Effector memory CD4-positive, alpha-beta T cell (primary cell): ENCODE measurements around the gene ETV3.
A peak's percentile ranks its signal among the peaks of the same experiment; 100 is the strongest.
"Not testable (repeated sequence)": the region's sequence is repeated elsewhere in the genome, so short reads cannot be mapped to it uniquely, and the experiment has no call there.

ENCODE experiments used
- DNase-seq, 3 donors: peaks; one replicate each; pipeline ENCODE4 v3.0.0-alpha.2; 2020
- H3K27ac ChIP-seq: 2 replicates; pipeline ENCODE4 v1.7.0; 2013; ENCODE audit warnings: mild to moderate bottlenecking, low read length, moderate library complexity; ENCODE audit not compliant: insufficient read depth, poor library complexity, severe bottlenecking
- H3K27me3 ChIP-seq: replicated peaks from 2 replicates; pipeline ENCODE4 v1.7.0; 2013; ENCODE audit warnings: mild to moderate bottlenecking, low read length; ENCODE audit not compliant: insufficient read depth, control insufficient read depth, poor library complexity, severe bottlenecking
- H3K36me3 ChIP-seq: 2 replicates; pipeline ENCODE4 v1.7.0; 2013; ENCODE audit warnings: mild to moderate bottlenecking, low read length, moderate library complexity; ENCODE audit not compliant: control insufficient read depth, insufficient read depth
- H3K4me1 ChIP-seq: 2 replicates; pipeline ENCODE4 v1.7.0; 2013; ENCODE audit warnings: low read length, mild to moderate bottlenecking; ENCODE audit not compliant: control insufficient read depth, insufficient read depth, poor library complexity, severe bottlenecking
- H3K4me3 ChIP-seq: 2 replicates; pipeline ENCODE4 v1.7.0; 2013; ENCODE audit warnings: low read length, low read depth, mild to moderate bottlenecking; ENCODE audit not compliant: insufficient read depth, poor library complexity, severe bottlenecking
- H3K9me3 ChIP-seq: 2 replicates; pipeline ENCODE4 v1.7.0; 2013; ENCODE audit warnings: mild to moderate bottlenecking, low read length, moderate library complexity; ENCODE audit not compliant: control insufficient read depth
- total RNA-seq, 3 donors: gene quantifications; one replicate each; lab custom pipeline; 2026; lab: John Stamatoyannopoulos, UW

ETV3 gene
- total RNA-seq: 167 to 372 (median 175) reads per million in 3 donors

GRCh38 chr1:157138220-157139051 is at the start of gene ETV3:
Gene ETV3 (minus strand): TSS chr1:157138395. CDS start chr1:157136352, 2,043 bp downstream.
- Histone ChIP-seq H3K4me1 (peaks cover 42% of the 10 kb centered on the region), H3K27ac (peak within 1 kb of the TSS; percentile 91), H3K27me3 (no peaks in the 10 kb centered on the region), H3K4me3 (peak within 1 kb of the TSS; percentile 87), H3K36me3 (peaks cover 15% of the 10 kb centered on the region), H3K9me3 (no peaks in the 10 kb centered on the region)
- peak; percentile 86 to 89 (median 89) for DNase-seq

DNA sequence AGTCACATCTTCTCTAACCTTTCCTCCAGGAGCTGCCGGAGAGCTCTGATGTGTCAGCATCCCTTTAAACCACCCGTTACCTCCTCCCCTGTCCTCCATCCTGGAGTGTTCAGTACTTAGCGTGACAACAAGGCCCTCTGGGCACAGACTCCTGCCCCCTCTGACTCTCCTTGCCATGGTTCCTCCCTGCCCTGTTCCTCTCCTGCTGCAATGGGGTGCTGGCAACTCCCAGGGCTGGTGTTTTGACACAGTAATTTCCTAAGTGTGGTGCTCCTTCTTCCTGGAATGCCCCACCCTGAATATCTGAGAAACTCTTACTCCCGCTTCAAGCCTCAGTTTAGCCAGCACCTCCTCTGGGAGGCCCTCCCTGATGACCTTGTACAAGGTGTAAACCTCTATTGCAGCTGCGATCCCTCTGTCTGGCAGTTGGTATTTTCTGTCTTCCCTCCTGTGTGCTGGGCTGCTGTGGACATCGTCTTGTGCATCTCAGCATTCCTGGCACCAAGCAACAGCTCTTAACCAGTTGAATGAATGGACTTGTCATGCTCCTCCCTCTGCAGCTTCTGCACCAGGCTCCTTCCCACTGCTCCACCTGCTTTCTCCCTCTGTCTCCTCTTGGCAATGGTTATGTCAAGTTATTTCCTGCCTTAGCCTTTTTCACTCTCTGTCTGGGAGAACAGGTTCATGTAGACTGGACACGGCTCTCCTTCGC is 48.2 kb upstream of the ETV3 start:
- H3K4me3 ChIP-seq: no peak overlapping the region
- H3K27me3 ChIP-seq: no peaks in the 10 kb centered on the region
- H3K36me3 ChIP-seq: no peaks in the 10 kb centered on the region
- DNase-seq: no peak
- no peaks in the 10 kb centered on the region for H3K9me3 ChIP-seq
- no peak overlapping the region for H3K27ac ChIP-seq
- no peaks in the 10 kb centered on the region for H3K4me1 ChIP-seq

- Histone ChIP-seq H3K27ac (no peak overlapping the region), H3K4me1 (no peaks in the 10 kb centered on the region), H3K4me3 (no peak overlapping the region), H3K36me3 (no peaks in the 10 kb centered on the region), H3K27me3 (no peaks in the 10 kb centered on the region), H3K9me3 (no peaks in the 10 kb centered on the region)
- no peak for DNase-seq
Observed at GRCh38 chr1:157183870-157184269, 45.7 kb upstream of the ETV3 start.

- not testable (repeated sequence) for H3K27ac ChIP-seq, DNase-seq, H3K9me3 ChIP-seq, H3K4me1 ChIP-seq, H3K27me3 ChIP-seq, H3K36me3 ChIP-seq, H3K4me3 ChIP-seq
Observed at GRCh38 chr1:157182371-157182770, 44.2 kb upstream of the ETV3 start.

GRCh38 chr1:157181790-157182189 is 43.6 kb upstream of the ETV3 start:
- Histone ChIP-seq H3K4me3 (no peak overlapping the region), H3K27ac (no peak overlapping the region), H3K4me1 (no peaks in the 10 kb centered on the region), H3K27me3 (no peaks in the 10 kb centered on the region), H3K9me3 (no peaks in the 10 kb centered on the region), H3K36me3 (no peaks in the 10 kb centered on the region)
- no peak for DNase-seq

DNA sequence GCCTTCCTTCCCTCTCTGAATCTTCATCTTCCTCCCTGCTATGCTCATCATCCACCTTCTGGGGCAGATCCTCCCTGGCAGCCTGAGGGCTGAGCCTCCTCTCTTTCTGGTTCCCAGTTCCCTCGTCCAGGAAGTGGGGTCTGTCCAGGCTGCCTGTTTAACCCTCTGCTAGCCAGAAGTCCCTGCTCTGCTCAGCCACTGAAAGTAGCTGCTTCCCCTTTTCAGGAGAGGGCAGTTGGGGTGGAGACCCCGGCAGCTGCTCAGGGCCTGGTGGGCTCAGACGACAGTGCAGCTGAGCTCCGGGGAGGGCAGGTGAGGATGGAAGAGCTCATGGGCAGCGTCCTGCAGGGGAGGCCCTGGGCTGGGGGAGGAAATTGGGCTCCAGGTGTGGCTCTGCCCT is 43.1 kb upstream of the ETV3 start:
- H3K4me3 ChIP-seq: no peak overlapping the region
- H3K36me3 ChIP-seq: no peaks in the 10 kb centered on the region
- no peak overlapping the region for H3K27ac ChIP-seq
- no peaks in the 10 kb centered on the region for H3K27me3 ChIP-seq
- H3K9me3 ChIP-seq: no peaks in the 10 kb centered on the region
- DNase-seq: no peak
- H3K4me1 ChIP-seq: no peaks in the 10 kb centered on the region

DNA sequence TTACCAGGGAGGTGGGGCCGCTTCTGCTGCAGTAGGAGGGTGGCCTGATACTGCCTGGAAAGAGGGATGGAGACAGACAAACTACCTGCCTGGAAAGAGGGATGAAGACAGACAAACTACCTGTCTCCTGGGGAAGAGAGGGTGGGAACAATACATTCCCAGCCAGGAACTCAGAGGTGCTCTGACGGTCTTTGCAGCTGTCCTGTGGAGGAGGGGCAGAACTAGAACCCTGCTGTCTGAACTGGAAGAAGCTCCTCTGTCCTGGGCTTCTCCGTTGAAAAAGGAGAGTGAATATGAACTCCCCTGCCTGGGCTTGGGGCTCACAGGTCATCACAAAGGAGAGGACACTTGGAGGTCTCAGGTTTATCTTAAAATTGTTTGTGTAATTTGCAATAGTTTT is 40.3 kb upstream of the ETV3 start:
- no peaks in the 10 kb centered on the region for H3K36me3 ChIP-seq
- DNase-seq: no peak
- no peaks in the 10 kb centered on the region for H3K27me3 ChIP-seq

GRCh38 chr1:157177733-157178394 is 39.7 kb upstream of the ETV3 start:
- Histone ChIP-seq H3K9me3 (no peaks in the 10 kb centered on the region), H3K4me1 (no peaks in the 10 kb centered on the region), H3K27me3 (no peaks in the 10 kb centered on the region), H3K36me3 (no peaks in the 10 kb centered on the region), H3K27ac (no peak overlapping the region), H3K4me3 (no peak overlapping the region)
- DNase-seq: no peak

More for the DNA sequence above, 40.3 kb upstream of the ETV3 start:
- H3K9me3 ChIP-seq: no peaks in the 10 kb centered on the region
- no peak overlapping the region for H3K4me3 ChIP-seq
- no peak overlapping the region for H3K27ac ChIP-seq
- H3K4me1 ChIP-seq: no peaks in the 10 kb centered on the region

DNA sequence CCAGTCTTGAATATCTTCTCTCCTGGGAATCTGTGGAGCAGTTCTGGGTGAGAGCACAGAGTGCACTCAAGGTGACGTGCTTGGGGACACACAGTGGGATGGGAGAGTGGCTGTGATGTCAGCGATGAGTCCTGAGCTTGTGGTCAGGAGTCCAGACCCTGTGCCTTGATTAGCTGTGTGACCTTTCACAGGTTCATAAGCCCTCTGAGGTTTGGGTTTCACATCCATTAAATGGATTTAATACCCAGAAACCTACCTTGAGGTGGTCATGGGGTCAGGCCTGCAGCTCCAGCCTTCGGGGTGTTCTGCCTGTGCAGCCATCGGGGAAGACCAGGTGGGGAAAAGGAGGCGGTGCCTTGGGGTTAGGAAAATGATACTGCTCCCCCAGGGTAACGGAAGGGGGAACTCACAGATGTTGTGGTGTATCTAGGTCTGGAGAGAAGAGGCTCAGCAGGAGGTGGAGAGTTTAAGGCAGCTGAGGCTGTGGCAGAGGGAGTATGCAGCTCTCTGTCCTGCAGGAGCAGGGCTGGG is 38.5 kb upstream of the ETV3 start:
- Histone ChIP-seq H3K27ac (no peak overlapping the region), H3K36me3 (no peaks in the 10 kb centered on the region), H3K4me3 (no peak overlapping the region), H3K27me3 (no peaks in the 10 kb centered on the region), H3K4me1 (no peaks in the 10 kb centered on the region), H3K9me3 (no peaks in the 10 kb centered on the region)
- DNase-seq: no peak
